Mesenchymal stem cell (in vitro differentiated cells and primary cell): ENCODE results near the gene GXYLT1.
"Not testable (repeated sequence)": the region's sequence is repeated elsewhere in the genome, so short reads cannot be mapped to it uniquely, and the experiment has no call there.

Experiments
- DNase-seq: peaks from one replicate; pipeline ENCODE4 v3.0.0-alpha.2; 2013
- H2AFZ ChIP-seq: one replicate; pipeline ENCODE4 v1.6.1; 2013; ENCODE audit warnings: low read depth, mild to moderate bottlenecking, control low read depth, inconsistent platforms, low read length, moderate library complexity
- H2AK5ac ChIP-seq: 2 replicates; pipeline ENCODE4 v1.6.1; 2013; ENCODE audit warnings: low read length, moderate library complexity, mild to moderate bottlenecking, inconsistent platforms; ENCODE audit not compliant: severe bottlenecking
- H2BK120ac ChIP-seq: one replicate; pipeline ENCODE4 v1.6.1; 2013; ENCODE audit warnings: low read depth, mild to moderate bottlenecking, inconsistent platforms, low read length, moderate library complexity
- H2BK12ac ChIP-seq, 2 experiments: one replicate each; pipeline ENCODE4 v1.6.1; 2013; ENCODE audit warnings: inconsistent platforms in 2 of 2, low read length in 2 of 2, mild to moderate bottlenecking in 2 of 2, moderate library complexity in 2 of 2, control low read depth in 1 of 2
- H2BK15ac ChIP-seq: one replicate; pipeline ENCODE4 v1.6.1; 2013; ENCODE audit warnings: mild to moderate bottlenecking, low read depth, inconsistent platforms; ENCODE audit not compliant: poor library complexity, severe bottlenecking
- H2BK5ac ChIP-seq: 2 replicates; pipeline ENCODE4 v1.6.1; 2013; ENCODE audit warnings: low read depth, mild to moderate bottlenecking, low read length, control low read depth, inconsistent platforms; ENCODE audit not compliant: poor library complexity, severe bottlenecking
- H3K14ac ChIP-seq, 2 experiments: one replicate each; pipeline ENCODE4 v1.6.1; 2013; ENCODE audit warnings: inconsistent platforms in 2 of 2, low read length in 2 of 2, control low read depth in 1 of 2, mild to moderate bottlenecking in 1 of 2, moderate library complexity in 1 of 2
- H3K18ac ChIP-seq, 2 experiments: one replicate each; pipeline ENCODE4 v1.6.1; 2013; ENCODE audit warnings: inconsistent platforms in 2 of 2, low read length in 2 of 2, control low read depth in 1 of 2, low read depth in 1 of 2, mild to moderate bottlenecking in 1 of 2
- H3K23ac ChIP-seq, 2 experiments: one replicate each; pipeline ENCODE4 v1.6.1; 2013; ENCODE audit warnings: inconsistent platforms in 2 of 2, low read length in 2 of 2, mild to moderate bottlenecking in 2 of 2, moderate library complexity in 2 of 2, control low read depth in 1 of 2
- H3K27ac ChIP-seq: 2 replicates; pipeline ENCODE4 v1.5.1; 2013; ENCODE audit warnings: mild to moderate bottlenecking, moderate library complexity, low read length, control low read depth, inconsistent platforms; ENCODE audit not compliant: poor library complexity, severe bottlenecking
- H3K27me3 ChIP-seq, 2 experiments: 2 replicates each; pipeline versions ENCODE4 v1.6.1 to v1.7.0; 2013; ENCODE audit warnings: low read length in 2 of 2, mild to moderate bottlenecking in 2 of 2, moderate library complexity in 2 of 2, control low read depth in 1 of 2, inconsistent platforms in 1 of 2; ENCODE audit not compliant: control insufficient read depth in 1 of 2, insufficient read depth in 1 of 2
- H3K36me3 ChIP-seq, 2 experiments: 2 replicates each; pipeline versions ENCODE4 v1.6.1 to v1.7.0; 2013; ENCODE audit warnings: low read length in 2 of 2, control low read depth in 1 of 2, inconsistent platforms in 1 of 2, low read depth in 1 of 2, mild to moderate bottlenecking in 1 of 2; ENCODE audit not compliant: insufficient read depth in 2 of 2, control insufficient read depth in 1 of 2
- H3K4ac ChIP-seq, 2 experiments: one replicate each; pipeline ENCODE4 v1.6.1; 2013; ENCODE audit warnings: inconsistent platforms in 2 of 2, low read length in 2 of 2, mild to moderate bottlenecking in 2 of 2, moderate library complexity in 2 of 2, control low read depth in 1 of 2, low read depth in 1 of 2
- H3K4me1 ChIP-seq: 2 replicates; pipeline ENCODE4 v1.6.1; 2013; ENCODE audit warnings: low read depth, low read length, control low read depth; ENCODE audit not compliant: control insufficient read depth, insufficient read depth
- H3K4me2 ChIP-seq: 2 replicates; pipeline ENCODE4 v1.6.1; 2013; ENCODE audit warnings: low read length, mild to moderate bottlenecking, inconsistent platforms; ENCODE audit not compliant: poor library complexity, severe bottlenecking
- H3K4me3 ChIP-seq, 2 experiments: 2 replicates each; pipeline versions ENCODE4 v1.5.1 to v1.7.0; 2013; ENCODE audit warnings: low read length in 2 of 2, mild to moderate bottlenecking in 2 of 2, control low read depth in 1 of 2, low read depth in 1 of 2; ENCODE audit not compliant: insufficient read depth in 1 of 2
- H3K79me1 ChIP-seq: replicated peaks from 2 replicates; pipeline ENCODE4 v1.6.1; 2013; ENCODE audit warnings: mild to moderate bottlenecking, control low read depth, low read length, inconsistent platforms; ENCODE audit not compliant: poor library complexity, severe bottlenecking
- H3K9ac ChIP-seq: 2 replicates; pipeline ENCODE4 v1.7.0; 2013; ENCODE audit warnings: mild to moderate bottlenecking, low read length, moderate library complexity
- H3K9me3 ChIP-seq: 2 replicates; pipeline ENCODE4 v1.7.0; 2013; ENCODE audit warnings: mild to moderate bottlenecking, low read length; ENCODE audit not compliant: control insufficient read depth
- H4K8ac ChIP-seq: one replicate; pipeline ENCODE4 v1.6.1; 2013; ENCODE audit warnings: inconsistent platforms, mild to moderate bottlenecking, low read length, moderate library complexity
- H4K91ac ChIP-seq: one replicate; pipeline ENCODE4 v1.6.1; 2013; ENCODE audit warnings: mild to moderate bottlenecking, low read length, inconsistent platforms
- WGBS: methylation state at CpG from one replicate; pipeline ENCODE4 v1.1.7; 2013; ENCODE audit warnings: mixed read lengths; 5-methylcytosine and 5-hydroxymethylcytosine counted together

Gene GXYLT1

GRCh38 chr12:42059127-42059526 lies 85.5 kb downstream of the GXYLT1 start:
- H3K27ac ChIP-seq, result no peak overlapping the region
- H3K9ac ChIP-seq, result no peak overlapping the region
- no peak overlapping the region for H3K4me2 ChIP-seq
- no peak overlapping the region for H3K4me3 ChIP-seq
- H3K18ac ChIP-seq, result no peak overlapping the region
- H3K27me3 ChIP-seq, result no peaks in the 10 kb centered on the region
- no peak overlapping the region for H4K91ac ChIP-seq
- no peak overlapping the region for H2BK12ac ChIP-seq
- no peak overlapping the region for H2AFZ ChIP-seq
- H3K23ac ChIP-seq, result no peak overlapping the region
- H3K79me1 ChIP-seq, result no peaks in the 10 kb centered on the region
- no peak overlapping the region for H4K8ac ChIP-seq
- no peak for DNase-seq
- no peak overlapping the region for H3K4ac ChIP-seq
- no peaks in the 10 kb centered on the region for H3K9me3 ChIP-seq
- no peak overlapping the region for H2BK120ac ChIP-seq
- no peaks in the 10 kb centered on the region for H3K36me3 ChIP-seq
- H2BK5ac ChIP-seq, result no peak overlapping the region
- no peak overlapping the region for H2AK5ac ChIP-seq
- H3K4me1 ChIP-seq, result no peaks in the 10 kb centered on the region
- no peak overlapping the region for H3K14ac ChIP-seq
- no peak overlapping the region for H2BK15ac ChIP-seq

GRCh38 chr12:42056130-42056529 lies 88.5 kb downstream of the GXYLT1 start:
- H3K36me3 ChIP-seq, result no peaks in the 10 kb centered on the region
- 99% methylated on average over 3 of the region's 3 CpGs for WGBS

GRCh38 chr12:42053456-42053855 lies 91.2 kb downstream of the GXYLT1 start:
- H3K27ac ChIP-seq, result no peak overlapping the region
- 81% methylated on average over 2 of the region's 2 CpGs for WGBS
- no peak overlapping the region for H2BK15ac ChIP-seq
- no peak overlapping the region for H3K4me3 ChIP-seq
- no peak overlapping the region for H2BK120ac ChIP-seq
- no peak for DNase-seq
- no peak overlapping the region for H3K23ac ChIP-seq
- H3K4me1 ChIP-seq, result no peaks in the 10 kb centered on the region
- no peak overlapping the region for H2AFZ ChIP-seq
- H3K36me3 ChIP-seq, result no peaks in the 10 kb centered on the region
- H4K91ac ChIP-seq, result no peak overlapping the region
- H2AK5ac ChIP-seq, result no peak overlapping the region
- no peaks in the 10 kb centered on the region for H3K9me3 ChIP-seq
- H3K4ac ChIP-seq, result no peak overlapping the region
- no peak overlapping the region for H4K8ac ChIP-seq
- no peak overlapping the region for H3K9ac ChIP-seq
- H2BK5ac ChIP-seq, result no peak overlapping the region
- H2BK12ac ChIP-seq, result no peak overlapping the region
- no peak overlapping the region for H3K14ac ChIP-seq
- H3K27me3 ChIP-seq, result no peaks in the 10 kb centered on the region
- no peak overlapping the region for H3K18ac ChIP-seq
- no peaks in the 10 kb centered on the region for H3K79me1 ChIP-seq
- H3K4me2 ChIP-seq, result no peak overlapping the region

More at GRCh38 chr12:42056130-42056529, 88.5 kb downstream of the GXYLT1 start:
- H2BK120ac ChIP-seq, result no peak overlapping the region
- no peak overlapping the region for H3K9ac ChIP-seq
- H3K27ac ChIP-seq, result no peak overlapping the region
- no peaks in the 10 kb centered on the region for H3K27me3 ChIP-seq
- no peak overlapping the region for H2AFZ ChIP-seq
- H3K23ac ChIP-seq, result no peak overlapping the region
- no peaks in the 10 kb centered on the region for H3K4me1 ChIP-seq
- H3K14ac ChIP-seq, result no peak overlapping the region
- no peak overlapping the region for H3K4me2 ChIP-seq
- no peak overlapping the region for H2BK15ac ChIP-seq
- no peaks in the 10 kb centered on the region for H3K79me1 ChIP-seq
- no peak for DNase-seq
- H2AK5ac ChIP-seq, result no peak overlapping the region
- H3K18ac ChIP-seq, result no peak overlapping the region
- H3K4ac ChIP-seq, result no peak overlapping the region
- no peak overlapping the region for H2BK12ac ChIP-seq
- H4K91ac ChIP-seq, result no peak overlapping the region
- H3K9me3 ChIP-seq, result no peaks in the 10 kb centered on the region
- no peak overlapping the region for H4K8ac ChIP-seq
- H3K4me3 ChIP-seq, result no peak overlapping the region
- no peak overlapping the region for H2BK5ac ChIP-seq

- not testable (repeated sequence) for H3K9ac ChIP-seq, H3K4me1 ChIP-seq, H3K14ac ChIP-seq, H4K91ac ChIP-seq, DNase-seq, H3K4ac ChIP-seq, H2BK5ac ChIP-seq, H3K23ac ChIP-seq, H3K27ac ChIP-seq, H2AFZ ChIP-seq, H3K18ac ChIP-seq, H3K9me3 ChIP-seq, H3K79me1 ChIP-seq, H2BK120ac ChIP-seq, H3K4me2 ChIP-seq, H2AK5ac ChIP-seq, H3K4me3 ChIP-seq, H3K36me3 ChIP-seq, H2BK12ac ChIP-seq, H3K27me3 ChIP-seq, H4K8ac ChIP-seq, H2BK15ac ChIP-seq
- WGBS, result 90% methylated on average over 8 of the region's 8 CpGs
Observed at GRCh38 chr12:42048980-42049379, 95.7 kb downstream of the GXYLT1 start.
